ENCODE data around the gene FRS2. TPM values are rescaled to one million over a fixed set of nuclear protein-coding genes. Genes with fewer than 3 reads are reported as not detected.

Gene FRS2
- total RNA-seq, 1 experiment from 2014 or later = 23.3 TPM

- peaks cover 8% of the 10 kb centered on the region; the same call in 1 of the 2 replicates for H3K4me1 ChIP-seq (replicated peaks; ENCODE audit: insufficient read depth)
- DNase-seq = no peak
- no peaks in the 10 kb centered on the region for H3K36me3 ChIP-seq (ENCODE audit: low read depth)
- no TSS peak for BruUV-seq (replicated peaks)
- intact Hi-C loops (cut with micrococcal nuclease; ENCODE audit: unreplicated experiment) = no loop called here
- H3K27ac ChIP-seq = no peak overlapping the region
- H3K4me2 ChIP-seq = no peak overlapping the region
- H3K27me3 ChIP-seq (ENCODE audit: insufficient read depth, low read depth) = no peaks in the 10 kb centered on the region
- H3K9me2 ChIP-seq (ENCODE audit: insufficient read depth) = no peaks in the 10 kb centered on the region
- H3K79me2 ChIP-seq (ENCODE audit: low read depth) = peaks cover 91% of the 10 kb centered on the region
- H4K20me1 ChIP-seq (ENCODE audit: insufficient read depth) = peaks cover 35% of the 10 kb centered on the region
- no peak overlapping the region for H3K4me3 ChIP-seq
- 0 out of 2 replicates have a peak, but pooled peaks cover 3% of the 10 kb centered on the region for H3F3A ChIP-seq (ENCODE audit: insufficient read depth, low read depth)
- ChIA-PET POLR2A (ENCODE audit: unreplicated experiment) (interaction anchor here (0.5 kb wide), 1 partner anchor 27 kb away, joined by 4 read pairs; no protein-coding TSS in a partner anchor), CTCF (interaction anchor here (0.5 to 0.6 kb wide), 2 partner anchors 9 to 29 kb away, joined by 3 to 4 read pairs; no protein-coding TSS in a partner anchor)
- H3K9me3 ChIP-seq (ENCODE audit: insufficient read depth, low read depth) = no peaks in the 10 kb centered on the region
- TF ChIP-seq EZH2 (IDR thresholded peaks at IDR 0.05; ENCODE audit: low read depth) (no peak), CTCF (conservative IDR thresholded peaks at IDR 0.05) (no peak)
- no peak overlapping the region for H2AFZ ChIP-seq
These were observed 32.3 kb downstream of the FRS2 start for GRCh38 chr12:69502345-69503081.

- H3K27me3 ChIP-seq (ENCODE audit: insufficient read depth, low read depth) = no peaks in the 10 kb centered on the region
- 0 out of 2 replicates have a peak, but pooled peaks cover 3% of the 10 kb centered on the region for H3K4me1 ChIP-seq (replicated peaks; ENCODE audit: insufficient read depth)
- H3F3A ChIP-seq (ENCODE audit: insufficient read depth, low read depth) = peaks cover 6% of the 10 kb centered on the region; the same call in 1 of the 2 replicates
- H3K27ac ChIP-seq = no peak overlapping the region
- DNase-seq = no peak
- H3K36me3 ChIP-seq (ENCODE audit: low read depth) = no peaks in the 10 kb centered on the region
- H3K9me3 ChIP-seq (ENCODE audit: insufficient read depth, low read depth) = no peaks in the 10 kb centered on the region
- H4K20me1 ChIP-seq (ENCODE audit: insufficient read depth) = peaks cover 30% of the 10 kb centered on the region
- ChIA-PET CTCF (no interaction called here), POLR2A (ENCODE audit: unreplicated experiment) (no interaction called here)
- no peaks in the 10 kb centered on the region for H3K9me2 ChIP-seq (ENCODE audit: insufficient read depth)
- no TSS peak for BruUV-seq (replicated peaks)
- intact Hi-C loops (cut with micrococcal nuclease; ENCODE audit: unreplicated experiment) = no loop called here
- H2AFZ ChIP-seq = no peak overlapping the region
- TF ChIP-seq CTCF (conservative IDR thresholded peaks at IDR 0.05) (no peak), EZH2 (IDR thresholded peaks at IDR 0.05; ENCODE audit: low read depth) (no peak)
- no peak overlapping the region for H3K4me3 ChIP-seq
- peaks cover 85% of the 10 kb centered on the region for H3K79me2 ChIP-seq (ENCODE audit: low read depth)
- no peak overlapping the region for H3K4me2 ChIP-seq
These were observed 37.9 kb downstream of the FRS2 start for GRCh38 chr12:69508091-69508490.

- POLR2A ChIA-PET (ENCODE audit: unreplicated experiment) = no interaction called here
- H3K79me2 ChIP-seq (ENCODE audit: low read depth) = peaks cover 84% of the 10 kb centered on the region
These were observed 38.4 kb downstream of the FRS2 start for GRCh38 chr12:69508621-69509020.

More at GRCh38 chr12:69508621-69509020, 38.4 kb downstream of the FRS2 start:
- no peak for DNase-seq
- Histone ChIP-seq H3K4me1 (replicated peaks; ENCODE audit: insufficient read depth) (0 out of 2 replicates have a peak, but pooled peaks cover 3% of the 10 kb centered on the region), H3K27me3 (ENCODE audit: insufficient read depth, low read depth) (no peaks in the 10 kb centered on the region), H3K9me3 (ENCODE audit: insufficient read depth, low read depth) (no peaks in the 10 kb centered on the region), H3F3A (ENCODE audit: insufficient read depth, low read depth) (peaks cover 6% of the 10 kb centered on the region; the same call in 1 of the 2 replicates), H3K9me2 (ENCODE audit: insufficient read depth) (no peaks in the 10 kb centered on the region), H2AFZ (no peak overlapping the region), H3K36me3 (ENCODE audit: low read depth) (no peaks in the 10 kb centered on the region), H4K20me1 (ENCODE audit: insufficient read depth) (peaks cover 30% of the 10 kb centered on the region), H3K4me2 (no peak overlapping the region), H3K4me3 (no peak overlapping the region), H3K27ac (no peak overlapping the region)
- no TSS peak for BruUV-seq (replicated peaks)
- CTCF ChIA-PET = no interaction called here
- no peak for TF ChIP-seq CTCF (conservative IDR thresholded peaks at IDR 0.05)
- no peak for TF ChIP-seq EZH2 (IDR thresholded peaks at IDR 0.05; ENCODE audit: low read depth)
- intact Hi-C loops (cut with micrococcal nuclease; ENCODE audit: unreplicated experiment) = no loop called here

Data from PC-9 (cell line).